ENCODE measurements around the gene IRF1. TPM values are rescaled to one million over a fixed set of nuclear protein-coding genes. Genes with fewer than 3 reads are reported as not detected.

The IRF1 gene
- total RNA-seq, 1 experiment from 2014 or later: 5.7 TPM

- Histone ChIP-seq H3K4me1 (ENCODE audit: insufficient read depth, low read length, poor library complexity, severe bottlenecking) (peaks cover 11% of the 10 kb centered on the region), H3K27me3 (replicated peaks; ENCODE audit: insufficient read depth, low read depth, low read length, poor library complexity) (no peaks in the 10 kb centered on the region), H3K36me3 (ENCODE audit: insufficient read depth, low read length, poor library complexity, severe bottlenecking) (no peaks in the 10 kb centered on the region), H3K9me3 (ENCODE audit: low read depth, low read length, poor library complexity, severe bottlenecking) (no peaks in the 10 kb centered on the region), H3K4me3 (ENCODE audit: low read depth, low read length, poor library complexity, severe bottlenecking) (no peak overlapping the region), H3K27ac (ENCODE audit: low read depth, low read length, poor library complexity, severe bottlenecking) (no peak overlapping the region)
- ChIA-PET CTCF (interaction anchor here (0.6 to 2.0 kb wide), 3 partner anchors 79 to 1521 kb away, joined by 3 to 9 read pairs (median 4); no protein-coding TSS in a partner anchor), POLR2A (ENCODE audit: low non-redundant PET) (interaction anchor here (0.6 kb wide), 1 partner anchor 227 kb away, joined by 5 read pairs; no protein-coding TSS in a partner anchor)
- DNase-seq (ENCODE audit: low spot score): no peak
- no peak for TF ChIP-seq CTCF (conservative IDR thresholded peaks at IDR 0.05; ENCODE audit: low read depth, low read length)
- TF ChIP-seq EZH2 (IDR thresholded peaks at IDR 0.05; ENCODE audit: borderline replicate concordance, low read depth, low read length, poor library complexity, severe bottlenecking): no peak
- BruUV-seq (replicated peaks): no TSS peak
- intact Hi-C loops (cut with micrococcal nuclease; ENCODE audit: unreplicated experiment): loop anchor here (2.0 to 10.0 kb wide), 4 partner anchors 79 to 315 kb away; no protein-coding TSS in a partner anchor
Observed at GRCh38 chr5:132499440-132500243, 9.1 kb upstream of the IRF1 start.

GRCh38 chr5:132498686-132499271, 8.2 kb upstream of the IRF1 start:
- POLR2A ChIA-PET (ENCODE audit: low non-redundant PET): no interaction called here
- no peaks in the 10 kb centered on the region for H3K36me3 ChIP-seq (ENCODE audit: insufficient read depth, low read length, poor library complexity, severe bottlenecking)
- DNase-seq (ENCODE audit: low spot score): no peak
- H3K9me3 ChIP-seq (ENCODE audit: low read depth, low read length, poor library complexity, severe bottlenecking): no peaks in the 10 kb centered on the region
- no peaks in the 10 kb centered on the region for H3K27me3 ChIP-seq (replicated peaks; ENCODE audit: insufficient read depth, low read depth, low read length, poor library complexity)
- intact Hi-C loops (cut with micrococcal nuclease; ENCODE audit: unreplicated experiment): loop anchor here (10.0 kb wide), 1 partner anchor 314 kb away; no protein-coding TSS in a partner anchor
- H3K4me3 ChIP-seq (ENCODE audit: low read depth, low read length, poor library complexity, severe bottlenecking): no peak overlapping the region
- no peak overlapping the region for H3K27ac ChIP-seq (ENCODE audit: low read depth, low read length, poor library complexity, severe bottlenecking)
- H3K4me1 ChIP-seq (ENCODE audit: insufficient read depth, low read length, poor library complexity, severe bottlenecking): peaks cover 11% of the 10 kb centered on the region
- no TSS peak for BruUV-seq (replicated peaks)
- CTCF ChIA-PET: interaction anchor here (1.2 kb wide), 1 partner anchor 78 kb away, joined by 3 read pairs; no protein-coding TSS in a partner anchor
- TF ChIP-seq EZH2 (IDR thresholded peaks at IDR 0.05; ENCODE audit: borderline replicate concordance, low read depth, low read length, poor library complexity, severe bottlenecking): no peak
- no peak for TF ChIP-seq CTCF (conservative IDR thresholded peaks at IDR 0.05; ENCODE audit: low read depth, low read length)

GRCh38 chr5:132498152-132498551, 7.6 kb upstream of the IRF1 start:
- CTCF ChIA-PET: no interaction called here
- no TSS peak for BruUV-seq (replicated peaks)
- no peak overlapping the region for H3K27ac ChIP-seq (ENCODE audit: low read depth, low read length, poor library complexity, severe bottlenecking)
- intact Hi-C loops (cut with micrococcal nuclease; ENCODE audit: unreplicated experiment): loop anchor here (10.0 kb wide), 1 partner anchor 313 kb away; no protein-coding TSS in a partner anchor
- peaks cover 11% of the 10 kb centered on the region for H3K4me1 ChIP-seq (ENCODE audit: insufficient read depth, low read length, poor library complexity, severe bottlenecking)
- no peaks in the 10 kb centered on the region for H3K9me3 ChIP-seq (ENCODE audit: low read depth, low read length, poor library complexity, severe bottlenecking)
- DNase-seq (ENCODE audit: low spot score): no peak
- TF ChIP-seq EZH2 (IDR thresholded peaks at IDR 0.05; ENCODE audit: borderline replicate concordance, low read depth, low read length, poor library complexity, severe bottlenecking) (no peak), CTCF (conservative IDR thresholded peaks at IDR 0.05; ENCODE audit: low read depth, low read length) (no peak)
- H3K27me3 ChIP-seq (replicated peaks; ENCODE audit: insufficient read depth, low read depth, low read length, poor library complexity): no peaks in the 10 kb centered on the region
- no peaks in the 10 kb centered on the region for H3K36me3 ChIP-seq (ENCODE audit: insufficient read depth, low read length, poor library complexity, severe bottlenecking)
- POLR2A ChIA-PET (ENCODE audit: low non-redundant PET): no interaction called here
- no peak overlapping the region for H3K4me3 ChIP-seq (ENCODE audit: low read depth, low read length, poor library complexity, severe bottlenecking)

Data from A673 (cell line).